Mammary epithelial cell (primary cell): ENCODE results near the gene CHAF1B.

ENCODE experiments used
- CTCF ChIP-seq, 2 donors: IDR thresholded peaks in 1 of 2; conservative IDR thresholded peaks in 1 of 2; 2 replicates each; pipeline ENCODE4 v1.5.1; 2011 to 2012; ENCODE audit warnings: inconsistent platforms in 2 of 2, low read length in 2 of 2, mild to moderate bottlenecking in 2 of 2, control low read depth in 1 of 2, low read depth in 1 of 2; ENCODE audit not compliant: insufficient read depth in 1 of 2; ENCODE audit errors: extremely low read depth in 1 of 2
- EZH2 ChIP-seq: IDR thresholded peaks from 2 replicates; pipeline ENCODE4 v1.6.1; 2012; ENCODE audit warnings: low read length, inconsistent platforms, borderline replicate concordance

- TF ChIP-seq CTCF (conservative IDR thresholded peaks at IDR 0.05 in 1 of 2, IDR thresholded peaks at IDR 0.05 in 1 of 2; ENCODE audit: extremely low read depth in 1 of 2, insufficient read depth in 1 of 2, low read depth in 1 of 2, low read length in 2 of 2) = no peak
- no peak for TF ChIP-seq EZH2
These were observed 18.5 kb downstream of the CHAF1B start for GRCh38 chr21:36403713-36404112.
